ENCODE measurements around the gene HSD11B2.

Gene HSD11B2

DNA sequence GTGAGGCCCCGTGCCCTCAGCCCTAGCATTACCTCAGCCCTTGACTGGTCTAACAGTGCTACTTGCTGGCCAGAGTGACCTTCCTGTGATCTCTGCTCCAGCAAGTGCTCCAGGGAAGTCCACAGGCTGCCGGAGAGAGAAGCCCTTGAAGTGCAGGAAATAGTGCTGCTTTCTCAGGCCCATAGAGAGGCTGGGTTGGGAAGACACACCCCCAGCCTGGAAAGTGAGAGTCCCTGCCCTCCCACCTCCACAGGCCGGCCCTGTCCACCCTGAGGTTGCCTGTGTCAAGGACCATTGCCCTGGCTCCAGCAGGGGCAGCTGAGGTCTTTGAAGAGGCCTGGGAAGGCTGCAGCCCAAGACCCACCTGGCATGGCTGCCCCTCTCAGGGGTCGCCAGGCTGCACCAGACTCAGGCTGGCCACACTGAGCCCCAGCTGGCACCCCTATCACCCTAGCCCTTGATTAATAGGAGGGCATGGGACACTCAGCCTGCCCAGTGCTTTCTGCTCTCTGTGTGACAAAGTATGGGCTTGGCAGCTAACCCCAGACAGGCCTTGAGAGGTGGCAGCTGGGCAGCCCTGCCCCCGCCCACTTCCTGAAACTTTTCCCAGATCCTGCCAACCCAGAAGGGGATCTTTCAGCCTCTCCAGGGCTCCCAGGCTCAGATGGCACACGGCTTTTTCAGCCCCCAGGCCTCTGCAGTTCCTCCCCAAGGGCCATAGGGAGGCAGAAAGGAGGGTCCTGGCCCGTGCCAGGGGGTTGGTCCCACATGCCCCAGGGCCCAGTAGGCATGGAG is 28.3 kb downstream of the HSD11B2 start:
- H3K4me3 ChIP-seq (ENCODE audit: low read depth, low read length), result no peak overlapping the region
- no peak for TF ChIP-seq ZNF23 (tag by site-specific recombination; IDR thresholded peaks at IDR 0.05; ENCODE audit: borderline replicate concordance)
- TF ChIP-seq ZNF138 (tag by site-specific recombination; IDR thresholded peaks at IDR 0.05; ENCODE audit: borderline replicate concordance), result no peak
- TF ChIP-seq SP7 (tag by site-specific recombination; IDR thresholded peaks at IDR 0.05), result no peak
- TF ChIP-seq ZNF324 (tag by site-specific recombination; IDR thresholded peaks at IDR 0.05), result no peak
- no peak for TF ChIP-seq ZNF660 (tag by site-specific recombination; IDR thresholded peaks at IDR 0.05)
- TF ChIP-seq ZNF544 (tag by site-specific recombination; IDR thresholded peaks at IDR 0.05), result no peak
- TF ChIP-seq, protein P1, sequence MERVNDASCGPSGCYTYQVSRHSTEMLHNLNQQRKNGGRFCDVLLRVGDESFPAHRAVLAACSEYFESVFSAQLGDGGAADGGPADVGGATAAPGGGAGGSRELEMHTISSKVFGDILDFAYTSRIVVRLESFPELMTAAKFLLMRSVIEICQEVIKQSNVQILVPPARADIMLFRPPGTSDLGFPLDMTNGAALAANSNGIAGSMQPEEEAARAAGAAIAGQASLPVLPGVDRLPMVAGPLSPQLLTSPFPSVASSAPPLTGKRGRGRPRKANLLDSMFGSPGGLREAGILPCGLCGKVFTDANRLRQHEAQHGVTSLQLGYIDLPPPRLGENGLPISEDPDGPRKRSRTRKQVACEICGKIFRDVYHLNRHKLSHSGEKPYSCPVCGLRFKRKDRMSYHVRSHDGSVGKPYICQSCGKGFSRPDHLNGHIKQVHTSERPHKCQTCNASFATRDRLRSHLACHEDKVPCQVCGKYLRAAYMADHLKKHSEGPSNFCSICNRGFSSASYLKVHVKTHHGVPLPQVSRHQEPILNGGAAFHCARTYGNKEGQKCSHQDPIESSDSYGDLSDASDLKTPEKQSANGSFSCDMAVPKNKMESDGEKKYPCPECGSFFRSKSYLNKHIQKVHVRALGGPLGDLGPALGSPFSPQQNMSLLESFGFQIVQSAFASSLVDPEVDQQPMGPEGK (tag by site-specific recombination; IDR thresholded peaks at IDR 0.05), result no peak
- peaks cover 0 to 25% of the 10 kb centered on the region in 2 experiments; a peak in 1 of 3 replicates for H3K36me3 ChIP-seq (ENCODE audit: control insufficient read depth in 2 of 2, insufficient read depth in 1 of 2, low read length in 2 of 2)
- H3K4me1 ChIP-seq (ENCODE audit: control insufficient read depth, insufficient read depth, low read length), result no peaks in the 10 kb centered on the region
- ChIA-PET POLR2A (no interaction called here), CTCF (interaction anchor here (0.6 to 1.5 kb wide), 3 partner anchors 9 to 31 kb away, joined by 4 to 9 read pairs (median 4); no protein-coding TSS in a partner anchor)
- no peak overlapping the region for H3K27ac ChIP-seq (ENCODE audit: extremely low read depth, low read depth, low read length)
- H3K9me3 ChIP-seq (ENCODE audit: control insufficient read depth, insufficient read depth, low read depth, low read length), result no peaks in the 10 kb centered on the region

GRCh38 chr16:67459861-67460150 is 28.9 kb downstream of the HSD11B2 start:
- Histone ChIP-seq H3K36me3 (ENCODE audit: control insufficient read depth in 2 of 2, insufficient read depth in 1 of 2, low read length in 2 of 2) (peaks cover 0 to 25% of the 10 kb centered on the region in 2 experiments; a peak in 1 of 3 replicates), H3K4me3 (ENCODE audit: low read depth, low read length) (no peak overlapping the region), H3K27ac (ENCODE audit: extremely low read depth, low read depth, low read length) (no peak overlapping the region), H3K9me3 (ENCODE audit: control insufficient read depth, insufficient read depth, low read depth, low read length) (no peaks in the 10 kb centered on the region), H3K4me1 (ENCODE audit: control insufficient read depth, insufficient read depth, low read length) (no peaks in the 10 kb centered on the region)
- ChIA-PET POLR2A (no interaction called here), CTCF (interaction anchor here (0.6 to 1.2 kb wide), 4 partner anchors 14 to 133 kb away, joined by 3 to 5 read pairs (median 4); partner anchors contain the start of genes KCTD19 and LRRC36)
- TF ChIP-seq, protein P2, sequence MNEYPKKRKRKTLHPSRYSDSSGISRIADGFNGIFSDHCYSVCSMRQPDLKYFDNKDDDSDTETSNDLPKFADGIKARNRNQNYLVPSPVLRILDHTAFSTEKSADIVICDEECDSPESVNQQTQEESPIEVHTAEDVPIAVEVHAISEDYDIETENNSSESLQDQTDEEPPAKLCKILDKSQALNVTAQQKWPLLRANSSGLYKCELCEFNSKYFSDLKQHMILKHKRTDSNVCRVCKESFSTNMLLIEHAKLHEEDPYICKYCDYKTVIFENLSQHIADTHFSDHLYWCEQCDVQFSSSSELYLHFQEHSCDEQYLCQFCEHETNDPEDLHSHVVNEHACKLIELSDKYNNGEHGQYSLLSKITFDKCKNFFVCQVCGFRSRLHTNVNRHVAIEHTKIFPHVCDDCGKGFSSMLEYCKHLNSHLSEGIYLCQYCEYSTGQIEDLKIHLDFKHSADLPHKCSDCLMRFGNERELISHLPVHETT (tag by site-specific recombination; IDR thresholded peaks at IDR 0.05), result no peak
- TF ChIP-seq ZFP37 (tag by site-specific recombination; IDR thresholded peaks at IDR 0.05) (no peak), MZF1 (tag by site-specific recombination; IDR thresholded peaks at IDR 0.05; ENCODE audit: borderline replicate concordance) (no peak), ZFP69B (tag by site-specific recombination; IDR thresholded peaks at IDR 0.05) (no peak), ATF2 (tag by site-specific recombination; IDR thresholded peaks at IDR 0.05; ENCODE audit: low read depth) (no peak), ZNF23 (tag by site-specific recombination; IDR thresholded peaks at IDR 0.05; ENCODE audit: borderline replicate concordance) (no peak), ZNF701 (tag by site-specific recombination; IDR thresholded peaks at IDR 0.05) (no peak), ZNF707 (tag by site-specific recombination; IDR thresholded peaks at IDR 0.05) (no peak), ZNF544 (tag by site-specific recombination; IDR thresholded peaks at IDR 0.05) (no peak), MEIS1 (CRISPR knock-in tag; IDR thresholded peaks at IDR 0.05; ENCODE audit: borderline replicate concordance) (no peak), PRDM6 (tag by site-specific recombination; IDR thresholded peaks at IDR 0.05) (no peak), ZNF133 (tag by site-specific recombination; IDR thresholded peaks at IDR 0.05) (no peak), HOXC10 (CRISPR knock-in tag; IDR thresholded peaks at IDR 0.05) (no peak), ZNF610 (tag by site-specific recombination; IDR thresholded peaks at IDR 0.05; ENCODE audit: borderline replicate concordance) (no peak), ZNF664 (tag by site-specific recombination; IDR thresholded peaks at IDR 0.05) (no peak), ZNF777 (tag by site-specific recombination; IDR thresholded peaks at IDR 0.05; ENCODE audit: borderline replicate concordance) (no peak), ZNF394 (tag by site-specific recombination; IDR thresholded peaks at IDR 0.05; ENCODE audit: borderline replicate concordance) (no peak)
- TF ChIP-seq, protein P3, sequence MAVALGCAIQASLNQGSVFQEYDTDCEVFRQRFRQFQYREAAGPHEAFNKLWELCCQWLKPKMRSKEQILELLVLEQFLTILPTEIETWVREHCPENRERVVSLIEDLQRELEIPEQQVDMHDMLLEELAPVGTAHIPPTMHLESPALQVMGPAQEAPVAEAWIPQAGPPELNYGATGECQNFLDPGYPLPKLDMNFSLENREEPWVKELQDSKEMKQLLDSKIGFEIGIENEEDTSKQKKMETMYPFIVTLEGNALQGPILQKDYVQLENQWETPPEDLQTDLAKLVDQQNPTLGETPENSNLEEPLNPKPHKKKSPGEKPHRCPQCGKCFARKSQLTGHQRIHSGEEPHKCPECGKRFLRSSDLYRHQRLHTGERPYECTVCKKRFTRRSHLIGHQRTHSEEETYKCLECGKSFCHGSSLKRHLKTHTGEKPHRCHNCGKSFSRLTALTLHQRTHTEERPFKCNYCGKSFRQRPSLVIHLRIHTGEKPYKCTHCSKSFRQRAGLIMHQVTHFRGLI (tag by site-specific recombination; IDR thresholded peaks at IDR 0.05), result no peak

Measured in HEK293 (cell line).